Activated CD8-positive, alpha-beta memory T cell treated with anti-CD3 and anti-CD28 coated beads, Interleukin-2, amount 50 U/mL, for 1 hour (primary cell): ENCODE results near the gene SCAMP1.
"Not testable (repeated sequence)": the region's sequence is repeated elsewhere in the genome, so short reads cannot be mapped to it uniquely, and the experiment has no call there.

Experiments used
- DNase-seq: peaks from one replicate; pipeline ENCODE4 v3.0.0-alpha.2; 2020; ENCODE audit errors: extremely low read depth

Gene SCAMP1

DNA sequence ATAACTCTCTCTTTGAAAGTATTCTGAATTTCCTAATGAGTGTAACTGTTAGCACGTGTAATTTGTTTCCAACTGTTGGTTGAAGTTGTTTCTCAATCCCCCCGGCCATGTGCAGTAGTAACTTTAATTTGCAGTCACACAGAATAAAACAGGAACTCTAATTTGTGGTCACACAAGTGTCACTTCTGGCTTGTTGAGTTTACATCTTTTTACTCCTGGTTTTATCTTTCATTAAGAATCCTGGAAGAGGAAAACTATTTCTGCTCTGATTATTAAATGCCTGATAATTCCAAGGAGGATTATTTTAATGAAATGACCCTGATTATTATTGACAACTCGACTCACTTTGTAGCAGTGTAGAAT, 1.2 kb downstream of the SCAMP1 start:
- no peak for DNase-seq

- no peak for DNase-seq
Observed at GRCh38 chr5:78362220-78362619, 1.8 kb downstream of the SCAMP1 start.

DNA sequence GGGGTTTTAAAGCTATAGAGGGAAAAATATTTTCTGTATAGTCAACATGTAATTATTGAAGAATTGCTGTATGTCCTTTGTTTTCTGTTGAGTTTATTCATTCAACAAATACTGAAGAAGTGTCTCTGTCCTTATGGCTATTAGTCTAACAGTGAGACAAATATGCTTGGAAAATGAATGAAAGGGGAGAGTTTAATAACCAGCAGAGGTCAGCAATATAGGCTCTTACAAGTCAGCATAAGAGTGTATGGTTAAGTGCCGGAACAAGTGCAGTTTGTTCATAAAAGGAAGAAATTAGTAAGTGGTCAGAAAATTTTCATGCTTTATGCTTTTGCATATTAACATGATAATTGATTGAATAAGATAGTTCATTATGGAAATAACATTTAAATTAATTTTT, 3.6 kb downstream of the SCAMP1 start:
- no peak for DNase-seq

GRCh38 chr5:78367318-78367991, 7.0 kb downstream of the SCAMP1 start:
- DNase-seq: no peak

GRCh38 chr5:78369680-78370079, 9.3 kb downstream of the SCAMP1 start:
- no peak for DNase-seq

DNA sequence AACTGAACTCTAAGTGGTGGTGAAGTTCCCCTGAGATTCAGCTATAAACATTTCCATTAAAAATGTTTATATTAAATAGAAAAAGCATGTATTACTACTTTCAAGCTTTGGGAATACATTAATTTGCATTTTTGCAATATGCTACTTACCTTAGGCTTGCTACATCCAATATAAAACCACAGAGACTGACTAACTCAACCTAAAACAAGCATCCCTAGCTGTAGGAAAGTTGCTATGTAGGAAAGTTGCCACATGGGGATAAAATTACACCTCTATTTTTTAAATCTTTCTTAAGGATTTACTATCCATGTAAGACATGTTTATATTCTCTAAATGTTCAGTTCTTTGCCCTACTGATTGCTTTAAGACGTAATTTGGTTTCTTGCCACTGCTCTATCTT, 12.8 kb downstream of the SCAMP1 start:
- DNase-seq: no peak

- no peak for DNase-seq
Observed at GRCh38 chr5:78376315-78376714, 15.9 kb downstream of the SCAMP1 start.

DNA sequence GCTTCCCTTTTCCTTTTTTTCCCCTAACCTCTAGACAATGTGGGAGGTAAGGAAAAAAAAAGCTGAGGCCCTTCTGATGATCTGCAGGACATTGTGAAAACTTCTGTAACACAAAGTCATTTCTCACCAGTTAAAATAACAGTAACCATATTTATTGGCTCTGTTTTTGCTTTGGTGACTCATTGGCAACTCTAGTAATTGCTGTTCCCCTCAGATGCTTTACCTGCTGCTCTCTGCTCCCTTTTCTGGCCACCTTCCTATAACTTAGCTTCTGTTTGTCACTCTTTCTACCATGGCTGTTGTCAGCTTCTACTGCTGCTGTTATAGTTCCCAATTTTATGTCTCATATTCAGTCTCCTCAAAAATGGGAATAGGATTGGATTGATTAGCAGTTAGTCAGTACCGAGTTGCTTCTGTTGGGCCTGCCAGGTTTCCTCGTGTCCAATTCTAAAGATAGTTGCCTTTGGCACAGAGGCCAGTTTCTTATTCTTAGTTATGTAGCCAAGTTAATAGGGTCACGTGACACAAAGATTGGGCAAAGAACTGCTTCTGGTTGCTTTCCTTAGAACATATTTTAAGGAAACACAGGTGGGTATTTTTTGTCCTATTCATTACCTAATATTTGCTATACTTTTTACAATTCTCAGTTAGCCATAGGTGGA, 16.8 kb downstream of the SCAMP1 start:
- DNase-seq: no peak

DNA sequence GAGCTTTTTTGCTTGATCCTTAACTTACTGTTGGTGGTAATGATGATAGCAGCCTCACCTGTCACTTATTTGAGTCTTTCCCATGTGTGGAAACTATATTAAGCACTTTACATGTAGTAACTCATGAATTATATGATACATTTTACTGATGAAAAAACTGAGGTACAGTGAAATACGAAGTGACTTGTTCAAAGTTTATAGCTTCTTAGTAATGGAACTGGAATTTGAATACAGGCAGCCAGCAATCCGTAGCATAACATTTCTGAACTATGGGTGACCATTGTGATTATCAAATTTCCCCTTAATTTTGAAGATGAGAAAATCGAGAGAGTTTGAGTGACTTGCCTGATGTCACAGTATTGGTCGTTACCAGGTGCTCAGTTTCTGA, 17.3 kb downstream of the SCAMP1 start:
- no peak for DNase-seq

- no peak for DNase-seq
Observed at GRCh38 chr5:78387468-78388153, 27.2 kb downstream of the SCAMP1 start.

GRCh38 chr5:78391357-78391756, 30.9 kb downstream of the SCAMP1 start:
- DNase-seq: not testable (repeated sequence)

DNA sequence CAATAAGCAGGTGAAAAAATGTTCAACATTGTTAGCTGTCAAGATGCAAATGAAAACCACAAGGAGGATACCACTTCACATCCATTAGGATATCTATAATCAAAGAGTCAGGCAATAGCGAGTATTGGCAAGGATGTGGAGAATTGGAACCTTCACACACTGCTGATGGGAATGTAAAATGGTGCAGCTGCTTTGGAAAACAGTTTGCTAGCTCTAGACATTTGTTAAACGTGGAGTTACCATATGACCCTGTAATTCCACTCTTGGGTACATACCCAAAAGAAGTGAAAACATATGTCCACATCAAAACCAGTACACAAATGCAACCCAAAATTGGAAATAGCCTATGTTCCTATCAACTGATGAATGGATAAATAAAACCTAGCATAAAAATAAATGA, 37.4 kb downstream of the SCAMP1 start:
- no peak for DNase-seq

DNA sequence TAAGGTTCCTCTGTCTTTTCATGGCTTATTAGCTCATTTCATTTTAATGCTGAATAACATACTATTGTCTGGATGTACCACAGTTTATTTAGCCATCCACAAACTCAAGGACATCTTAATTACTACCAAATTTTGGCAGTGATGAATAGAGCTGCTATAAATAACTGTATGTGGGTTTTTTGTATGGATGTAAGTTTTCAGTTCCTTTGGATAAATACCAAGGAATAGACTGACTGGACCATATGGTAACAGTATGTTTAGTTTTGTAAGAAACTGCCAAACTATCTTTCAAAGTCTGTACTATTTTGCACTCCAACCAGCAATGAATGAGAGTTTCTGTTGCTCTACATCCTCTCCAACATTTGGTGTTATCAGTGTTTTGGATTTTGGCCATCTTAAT, 38.7 kb downstream of the SCAMP1 start:
- DNase-seq: no peak

DNA sequence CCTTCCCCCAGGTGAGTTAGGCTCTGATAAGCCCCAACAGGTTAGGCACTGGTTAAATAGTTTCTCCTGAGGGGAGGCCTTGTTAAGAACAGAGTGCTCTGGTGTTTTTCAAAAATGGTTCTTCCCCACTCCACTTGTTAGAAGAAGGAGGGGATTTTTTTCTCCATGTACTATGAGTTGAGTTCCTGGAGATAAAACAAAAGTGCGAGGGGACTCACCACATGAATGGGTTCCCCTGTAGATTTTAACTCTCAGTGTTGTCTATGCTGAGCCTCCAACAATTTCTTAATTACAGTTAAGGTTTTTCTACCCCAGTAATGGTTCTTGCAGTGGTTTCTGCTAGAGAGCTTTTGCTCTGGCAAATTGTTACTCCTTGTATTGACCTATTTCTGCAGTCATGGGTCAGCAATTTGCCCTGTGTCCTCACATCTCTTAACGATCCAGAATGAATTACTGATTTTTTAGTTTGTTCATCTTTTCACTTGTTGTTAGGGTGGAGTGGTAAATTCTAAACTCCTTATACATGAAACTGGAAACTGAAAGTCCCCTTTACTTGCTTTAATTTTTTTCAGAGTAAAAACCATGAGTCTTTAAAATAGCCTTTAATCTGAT, 44.4 kb downstream of the SCAMP1 start:
- no peak for DNase-seq

- no peak for DNase-seq
Observed at GRCh38 chr5:78405829-78406750, 45.7 kb downstream of the SCAMP1 start.

DNA sequence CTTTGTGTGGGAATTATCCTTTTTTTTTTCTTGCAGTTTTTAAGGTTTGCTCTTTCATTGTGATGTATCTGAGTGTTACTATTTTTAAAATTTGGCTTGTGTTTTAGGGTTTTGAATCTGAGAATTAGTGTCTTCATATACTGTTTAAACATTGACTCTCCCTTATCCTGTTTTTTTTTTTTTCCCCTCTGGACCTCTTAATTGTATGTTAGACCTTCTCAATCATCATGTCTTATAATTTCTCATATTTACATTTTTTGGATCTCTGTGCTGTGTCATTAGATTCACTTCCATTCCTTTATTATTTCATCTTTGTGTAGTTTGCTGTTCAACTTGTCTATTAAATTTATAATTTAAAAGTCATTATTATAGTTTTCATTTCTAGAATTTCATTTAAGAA, 47.0 kb downstream of the SCAMP1 start:
- DNase-seq: no peak

GRCh38 chr5:78411586-78411985, 51.2 kb downstream of the SCAMP1 start:
- DNase-seq: no peak

DNA sequence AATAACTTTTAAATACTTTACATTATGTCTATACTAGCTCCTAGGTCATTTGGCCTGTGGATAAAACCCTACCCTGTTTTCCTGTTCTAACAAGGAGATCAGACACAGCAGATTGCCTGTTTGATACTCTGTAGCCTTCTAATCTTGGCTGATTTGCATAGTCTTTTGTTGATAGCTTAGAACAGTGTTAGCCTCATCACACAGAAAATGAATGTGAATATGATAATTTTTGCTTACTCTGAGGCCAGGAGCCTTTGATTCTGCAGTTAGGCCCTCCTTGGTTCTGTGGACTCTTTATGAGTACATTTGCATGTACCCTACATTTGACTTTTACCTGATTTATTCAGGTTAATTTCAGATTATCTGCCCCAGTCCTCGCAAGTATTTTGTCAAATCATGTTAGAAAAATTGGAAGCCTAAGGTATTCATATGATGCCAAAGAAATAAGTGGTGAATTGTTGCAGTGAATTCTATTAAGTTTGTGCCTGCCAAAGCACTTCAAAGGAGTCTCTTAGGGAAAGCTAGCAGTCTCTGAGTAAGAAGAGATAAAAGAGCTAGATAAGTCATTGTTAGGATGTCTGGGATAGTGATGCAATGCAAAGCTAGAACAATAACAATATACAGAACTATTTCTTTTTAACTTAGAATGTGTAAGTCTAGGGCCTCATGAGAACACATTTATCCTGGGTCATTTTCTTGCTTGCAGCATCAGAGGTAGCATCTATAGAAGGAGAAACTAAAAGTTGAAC, 56.4 kb downstream of the SCAMP1 start:
- DNase-seq: no peak

GRCh38 chr5:78419396-78419795, 59.0 kb downstream of the SCAMP1 start:
- no peak for DNase-seq

DNA sequence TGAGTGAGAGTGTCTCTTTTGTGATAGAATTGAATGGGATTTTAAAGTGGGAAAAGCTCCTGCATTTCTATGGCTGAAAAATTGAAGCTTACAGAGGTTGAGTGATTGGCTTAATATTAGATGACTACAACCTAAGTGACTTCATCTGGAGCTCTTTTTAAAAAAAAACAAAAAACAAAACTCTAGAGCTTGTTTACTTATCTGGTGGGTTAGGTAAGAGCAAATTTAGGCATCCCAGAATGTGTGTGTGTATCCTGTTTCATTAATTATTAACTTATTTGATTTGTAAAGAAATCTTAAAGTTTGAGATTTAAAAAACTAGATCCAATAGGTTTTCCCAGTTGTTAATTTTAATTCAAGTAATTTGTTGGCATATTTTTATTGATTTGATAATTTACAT, 60.1 kb downstream of the SCAMP1 start:
- DNase-seq: no peak

DNA sequence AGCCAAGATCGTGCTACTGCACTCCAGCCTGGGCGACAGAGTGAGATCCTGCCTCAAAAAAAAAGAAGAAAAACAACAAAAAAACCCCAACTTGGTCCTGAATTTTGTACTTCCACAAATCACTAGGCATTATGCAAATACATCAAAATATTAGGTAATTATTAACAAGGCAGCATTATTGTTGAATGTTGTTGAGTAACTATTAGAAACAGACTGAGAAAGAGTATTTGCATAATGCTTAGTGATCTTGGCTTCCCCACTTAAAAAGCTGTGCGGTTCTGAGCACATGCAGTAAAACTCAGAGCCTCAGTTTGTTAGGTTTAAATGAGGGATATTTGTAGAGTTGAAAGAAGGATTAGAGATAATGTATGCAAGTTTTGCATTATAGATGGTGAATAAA, 64.2 kb downstream of the SCAMP1 start:
- DNase-seq: no peak
